HEK293T (cell line): ENCODE measurements around the gene KIF24.
A peak's percentile ranks its signal among the peaks of the same experiment; 100 is the strongest.

Source experiments
- CTCF ChIA-PET: fragments of 350-600 bp; formaldehyde crosslinking; extraction: SDS; loops from one replicate; lab custom pipeline; 2021; ENCODE audit warnings: antibody characterized with exemption, inconsistent platforms; lab: Yijun Ruan, JAX
- POLR2A ChIA-PET: fragments of 350-600 bp; formaldehyde crosslinking; extraction: SDS; loops from one replicate; lab custom pipeline; 2020; ENCODE audit warnings: antibody characterized with exemption, inconsistent platforms; lab: Yijun Ruan, JAX
- DNase-seq: peaks from one replicate; pipeline ENCODE4 v3.0.0; 2012; ENCODE audit warnings: mixed read lengths; ENCODE audit errors: extremely low spot score
- ARNT ChIP-seq: fragments of 450-650 bp; IDR thresholded peaks from 2 replicates; pipeline ENCODE4 v1.6.1; 2017; ENCODE audit warnings: mild to moderate bottlenecking
- BHLHE40 ChIP-seq: fragments of 450-650 bp; IDR thresholded peaks from 2 replicates; pipeline ENCODE4 v1.6.1; 2016; ENCODE audit warnings: mild to moderate bottlenecking, moderate library complexity, borderline replicate concordance
- CTBP1 ChIP-seq: fragments of 450-650 bp; IDR thresholded peaks from 2 replicates; pipeline ENCODE4 v1.6.1; 2016; ENCODE audit warnings: borderline replicate concordance
- ELF4 ChIP-seq: fragments of 450-650 bp; IDR thresholded peaks from 2 replicates; pipeline ENCODE4 v1.6.1; 2017; ENCODE audit warnings: antibody characterized with exemption
- FOXA1 ChIP-seq: fragments of 450-650 bp; IDR thresholded peaks from 2 replicates; pipeline ENCODE4 v1.6.1; 2016; ENCODE audit warnings: mild to moderate bottlenecking
- FOXK2 ChIP-seq: fragments of 450-650 bp; IDR thresholded peaks from 2 replicates; pipeline ENCODE4 v1.6.1; 2016; ENCODE audit warnings: mild to moderate bottlenecking
- FOXM1 ChIP-seq: fragments of 450-650 bp; IDR thresholded peaks from 2 replicates; pipeline ENCODE4 v1.6.1; 2017; ENCODE audit warnings: mild to moderate bottlenecking, borderline replicate concordance
- HDGF ChIP-seq: fragments of 450-650 bp; IDR thresholded peaks from 2 replicates; pipeline ENCODE4 v1.6.1; 2017; ENCODE audit warnings: antibody characterized with exemption, borderline replicate concordance
- L3MBTL2 ChIP-seq: fragments of 450-650 bp; conservative IDR thresholded peaks from 2 replicates; pipeline ENCODE4 v1.6.1; 2016; ENCODE audit warnings: mild to moderate bottlenecking
- LEF1 ChIP-seq: fragments of 450-650 bp; IDR thresholded peaks from 2 replicates; pipeline ENCODE4 v1.6.1; 2017; ENCODE audit warnings: mild to moderate bottlenecking, borderline replicate concordance
- NFRKB ChIP-seq: fragments of 450-650 bp; IDR thresholded peaks from 2 replicates; pipeline ENCODE4 v1.6.1; 2016; ENCODE audit warnings: mild to moderate bottlenecking, moderate library complexity
- PKNOX1 ChIP-seq: fragments of 450-650 bp; IDR thresholded peaks from 2 replicates; pipeline ENCODE4 v1.6.1; 2016
- SP1 ChIP-seq: fragments of 450-650 bp; IDR thresholded peaks from 2 replicates; pipeline ENCODE4 v1.6.1; 2017
- SUZ12 ChIP-seq: fragments of 450-650 bp; IDR thresholded peaks from 2 replicates; pipeline ENCODE4 v1.6.1; 2016; ENCODE audit warnings: mild to moderate bottlenecking
- TARDBP ChIP-seq: fragments of 450-650 bp; IDR thresholded peaks from 2 replicates; pipeline ENCODE4 v1.6.1; 2016
- ZNF384 ChIP-seq: fragments of 450-650 bp; IDR thresholded peaks from 2 replicates; pipeline ENCODE4 v1.6.1; 2016

The KIF24 gene

GRCh38 chr9:34374905-34375552 lies 46.0 kb upstream of the KIF24 start:
- DNase-seq: peak; percentile 3

GRCh38 chr9:34374339-34374738 lies 45.3 kb upstream of the KIF24 start:
- TF ChIP-seq PKNOX1 (no peak), FOXA1 (no peak), L3MBTL2 (no peak), ZNF384 (no peak), ARNT (no peak), TARDBP (no peak), FOXK2 (no peak), BHLHE40 (no peak), SUZ12 (no peak), CTBP1 (no peak), NFRKB (no peak), ELF4 (no peak), HDGF (no peak), FOXM1 (no peak), SP1 (no peak), LEF1 (no peak)
- POLR2A ChIA-PET: no interaction called here
- DNase-seq: no peak
- CTCF ChIA-PET: interaction anchor here (1.0 kb wide), 1 partner anchor 16 kb away, joined by 7 read pairs; no protein-coding TSS in a partner anchor

More at GRCh38 chr9:34374905-34375552, 46.0 kb upstream of the KIF24 start:
- POLR2A ChIA-PET: interaction anchor here (0.7 kb wide), 1 partner anchor 1085 kb away, joined by 3 read pairs; the partner anchor contains the start of gene NFX1
- no peak for TF ChIP-seq CTBP1
- TF ChIP-seq SUZ12: no peak
- TF ChIP-seq FOXM1: no peak
- TF ChIP-seq TARDBP: no peak
- CTCF ChIA-PET: interaction anchor here (0.8 to 1.0 kb wide), 2 partner anchors 17 to 43 kb away, joined by 3 to 7 read pairs; no protein-coding TSS in a partner anchor

- CTCF ChIA-PET: no interaction called here
- TF ChIP-seq LEF1 (no peak), HDGF (no peak), BHLHE40 (no peak), PKNOX1 (no peak), FOXK2 (no peak), FOXA1 (no peak), CTBP1 (no peak), ELF4 (no peak), SP1 (no peak), FOXM1 (no peak), TARDBP (no peak), ZNF384 (no peak)
- DNase-seq: no peak
- POLR2A ChIA-PET: no interaction called here
Measured at GRCh38 chr9:34373749-34374148, 44.7 kb upstream of the KIF24 start.

- no peak for DNase-seq
- CTCF ChIA-PET: no interaction called here
- no peak for TF ChIP-seq TARDBP
- no peak for TF ChIP-seq ARNT
- no peak for TF ChIP-seq LEF1
- no peak for TF ChIP-seq FOXA1
- no peak for TF ChIP-seq ZNF384
- TF ChIP-seq SUZ12: no peak
- no peak for TF ChIP-seq FOXM1
- TF ChIP-seq NFRKB: no peak
- TF ChIP-seq BHLHE40: no peak
- no peak for TF ChIP-seq PKNOX1
- TF ChIP-seq SP1: no peak
- TF ChIP-seq ELF4: no peak
- POLR2A ChIA-PET: no interaction called here
Measured at GRCh38 chr9:34372467-34373011, 43.5 kb upstream of the KIF24 start.

- POLR2A ChIA-PET: no interaction called here
- TF ChIP-seq LEF1 (no peak), L3MBTL2 (no peak), FOXM1 (no peak), SP1 (no peak)
- CTCF ChIA-PET: no interaction called here
- no peak for DNase-seq
Measured at GRCh38 chr9:34371886-34372466, 42.9 kb upstream of the KIF24 start.
